NOMO-1 treated with dmso at 0.1 percent for 144 hours (cell line): Measurements from ENCODE around the gene KCNJ14.
A peak's percentile ranks its signal among the peaks of the same experiment; 100 is the strongest.

Experiments used
- DNase-seq: peaks from one replicate; lab custom pipeline; 2025; ENCODE audit not compliant: unreplicated experiment; lab: John Stamatoyannopoulos, UW

KCNJ14 gene

GRCh38 chr19:48502350-48503018, 47.1 kb downstream of the KCNJ14 start:
- no peak for DNase-seq

DNA sequence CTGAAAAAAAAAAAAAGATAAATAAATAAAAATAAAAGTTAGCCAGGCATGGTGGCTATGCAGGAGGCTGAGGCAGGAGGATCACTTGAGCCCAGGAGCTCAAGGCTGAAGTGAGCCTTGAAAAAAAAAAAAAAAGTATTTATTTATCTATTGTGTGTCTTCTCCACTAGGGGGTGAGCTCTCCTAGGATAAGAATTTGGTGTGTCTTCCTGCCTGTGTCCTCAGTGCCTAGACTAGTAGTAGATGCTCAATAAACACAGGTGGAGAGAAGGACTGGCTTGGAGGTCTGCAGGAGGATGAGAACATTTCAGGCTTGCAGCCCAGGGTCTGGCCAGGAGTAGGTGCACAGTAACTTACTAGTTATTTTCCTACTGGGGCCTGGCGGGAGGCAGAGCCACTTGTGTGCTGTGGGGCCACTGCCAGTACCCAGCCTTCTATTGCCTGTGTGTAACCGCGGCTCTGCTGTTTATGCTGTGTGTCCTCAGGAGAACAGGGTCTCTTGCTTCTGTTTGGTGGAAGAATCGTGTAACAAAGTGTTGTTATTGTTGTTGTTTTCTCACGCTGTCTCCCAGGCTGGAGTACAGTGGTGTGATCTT, 50.9 kb downstream of the KCNJ14 start:
- DNase-seq: peak; percentile 55

DNA sequence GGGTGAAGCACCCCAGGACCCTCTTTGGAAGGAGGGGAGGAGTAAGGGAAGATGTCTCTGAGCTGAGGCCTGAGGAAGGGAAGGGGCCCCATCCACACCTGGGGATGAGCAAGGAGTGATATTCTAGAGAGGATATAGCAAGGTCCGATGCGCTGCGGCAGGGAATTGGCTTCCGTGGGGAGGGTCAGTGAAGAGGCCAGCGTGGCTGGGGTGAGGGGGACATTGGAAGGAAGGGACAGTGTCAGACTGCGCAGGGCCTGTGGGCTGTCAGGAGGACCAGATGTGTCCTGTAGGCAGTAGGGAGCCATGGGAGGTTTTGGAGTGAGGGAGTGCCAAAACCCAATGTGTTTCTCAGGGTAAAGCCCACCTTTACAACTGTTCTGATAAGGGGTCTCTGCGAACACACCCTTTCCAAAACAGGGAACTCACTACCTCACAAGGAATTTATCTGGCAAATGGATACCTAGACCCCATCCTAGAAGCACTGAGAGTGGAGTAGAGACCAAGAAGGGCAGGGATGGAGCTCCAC, 52.6 kb downstream of the KCNJ14 start:
- DNase-seq: no peak

GRCh38 chr19:48508729-48509411, 53.5 kb downstream of the KCNJ14 start:
- no peak for DNase-seq

- no peak for DNase-seq
These were observed 54.3 kb downstream of the KCNJ14 start for GRCh38 chr19:48509467-48510194.

- peak; percentile 34 for DNase-seq
These were observed 55.3 kb downstream of the KCNJ14 start for GRCh38 chr19:48510421-48511268.

- DNase-seq: no peak
These were observed 56.0 kb downstream of the KCNJ14 start for GRCh38 chr19:48511321-48511731.

GRCh38 chr19:48511800-48512503, 56.6 kb downstream of the KCNJ14 start, which contains the start of gene LMTK3:
LMTK3 (minus strand) TSS chr19:48511835; CDS start chr19:48511576, 259 bp downstream.
- DNase-seq: no peak

GRCh38 chr19:48512504-48513288, 57.3 kb downstream of the KCNJ14 start:
- DNase-seq: no peak

- DNase-seq: peak; percentile 71
These were observed 58.1 kb downstream of the KCNJ14 start for GRCh38 chr19:48513289-48514122.

- DNase-seq: no peak
These were observed 58.7 kb downstream of the KCNJ14 start for GRCh38 chr19:48514123-48514458.

- DNase-seq: no peak
These were observed 61.2 kb downstream of the KCNJ14 start for GRCh38 chr19:48516536-48516935.
